ENCODE data around the gene ARF1. TPM values are rescaled to one million over a fixed set of nuclear protein-coding genes. Genes with fewer than 3 reads are reported as not detected.

The ARF1 gene
- polyA plus RNA-seq, 1 experiment: 933 TPM

GRCh38 chr1:228141226-228142044, 58.9 kb downstream of the ARF1 start:
- ChIA-PET CTCF (interaction anchor here (1.0 kb wide), 1 partner anchor 24 kb away, joined by 3 read pairs; no protein-coding TSS in a partner anchor), POLR2A (interaction anchor here (0.7 kb wide), 1 partner anchor 25 kb away, joined by 3 read pairs; no protein-coding TSS in a partner anchor)
- Histone ChIP-seq H3K27me3 (ENCODE audit: control insufficient read depth, insufficient read depth, low read length) (peaks cover 3% of the 10 kb centered on the region), H3K36me3 (ENCODE audit: control insufficient read depth, insufficient read depth, low read length) (peaks cover 14% of the 10 kb centered on the region), H3K4me3 (ENCODE audit: low read depth, low read length) (peak overlapping the region; percentile 98)
- DNase-seq (ENCODE audit: low read depth): no peak
- TF ChIP-seq, protein P1, sequence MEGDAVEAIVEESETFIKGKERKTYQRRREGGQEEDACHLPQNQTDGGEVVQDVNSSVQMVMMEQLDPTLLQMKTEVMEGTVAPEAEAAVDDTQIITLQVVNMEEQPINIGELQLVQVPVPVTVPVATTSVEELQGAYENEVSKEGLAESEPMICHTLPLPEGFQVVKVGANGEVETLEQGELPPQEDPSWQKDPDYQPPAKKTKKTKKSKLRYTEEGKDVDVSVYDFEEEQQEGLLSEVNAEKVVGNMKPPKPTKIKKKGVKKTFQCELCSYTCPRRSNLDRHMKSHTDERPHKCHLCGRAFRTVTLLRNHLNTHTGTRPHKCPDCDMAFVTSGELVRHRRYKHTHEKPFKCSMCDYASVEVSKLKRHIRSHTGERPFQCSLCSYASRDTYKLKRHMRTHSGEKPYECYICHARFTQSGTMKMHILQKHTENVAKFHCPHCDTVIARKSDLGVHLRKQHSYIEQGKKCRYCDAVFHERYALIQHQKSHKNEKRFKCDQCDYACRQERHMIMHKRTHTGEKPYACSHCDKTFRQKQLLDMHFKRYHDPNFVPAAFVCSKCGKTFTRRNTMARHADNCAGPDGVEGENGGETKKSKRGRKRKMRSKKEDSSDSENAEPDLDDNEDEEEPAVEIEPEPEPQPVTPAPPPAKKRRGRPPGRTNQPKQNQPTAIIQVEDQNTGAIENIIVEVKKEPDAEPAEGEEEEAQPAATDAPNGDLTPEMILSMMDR (IDR thresholded peaks at IDR 0.05; ENCODE audit: insufficient read depth, low read depth, low read length): no peak

DNA sequence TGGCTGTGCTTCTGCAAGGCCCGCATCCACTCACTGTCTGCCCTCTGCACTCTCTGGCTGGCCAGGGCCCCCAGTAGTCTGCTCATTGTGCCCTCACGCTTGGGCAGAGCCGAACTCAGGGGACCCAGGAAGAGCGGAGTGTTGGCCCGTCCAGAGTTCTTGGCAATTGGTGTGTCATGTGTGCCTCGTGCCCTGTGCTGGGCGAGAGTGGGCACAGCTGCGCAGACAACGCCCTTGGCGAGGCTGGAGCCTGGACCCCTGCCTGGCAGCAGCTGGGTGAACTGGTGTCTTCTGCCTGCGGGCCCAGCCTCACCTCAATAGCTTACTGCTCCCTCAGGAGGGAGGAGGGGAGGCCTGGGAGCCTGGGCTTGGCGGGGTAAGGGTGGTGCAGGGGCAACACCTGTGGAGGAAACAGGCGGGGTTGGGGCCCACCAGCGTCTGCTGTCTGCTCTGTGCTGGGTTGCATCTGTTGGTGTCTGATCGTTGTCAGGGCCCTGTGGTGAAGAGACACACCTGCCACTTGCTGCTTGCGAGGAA, 59.7 kb downstream of the ARF1 start:
- no peak for DNase-seq (ENCODE audit: low read depth)
- no peaks in the 10 kb centered on the region for H3K27me3 ChIP-seq (ENCODE audit: control insufficient read depth, insufficient read depth, low read length)
- H3K36me3 ChIP-seq (ENCODE audit: control insufficient read depth, insufficient read depth, low read length): peaks cover 18% of the 10 kb centered on the region
- peak overlapping the region; percentile 9 for H3K4me3 ChIP-seq (ENCODE audit: low read depth, low read length)
- TF ChIP-seq, protein P1 (IDR thresholded peaks at IDR 0.05; ENCODE audit: insufficient read depth, low read depth, low read length): no peak
- CTCF ChIA-PET: interaction anchor here (1.0 to 2.3 kb wide), 3 partner anchors 11 to 24 kb away, joined by 3 to 10 read pairs (median 8); partner anchors contain the start of gene IBA57
- POLR2A ChIA-PET: interaction anchor here (0.6 to 0.7 kb wide), 2 partner anchors 18 to 24 kb away, joined by 3 read pairs; no protein-coding TSS in a partner anchor

DNA sequence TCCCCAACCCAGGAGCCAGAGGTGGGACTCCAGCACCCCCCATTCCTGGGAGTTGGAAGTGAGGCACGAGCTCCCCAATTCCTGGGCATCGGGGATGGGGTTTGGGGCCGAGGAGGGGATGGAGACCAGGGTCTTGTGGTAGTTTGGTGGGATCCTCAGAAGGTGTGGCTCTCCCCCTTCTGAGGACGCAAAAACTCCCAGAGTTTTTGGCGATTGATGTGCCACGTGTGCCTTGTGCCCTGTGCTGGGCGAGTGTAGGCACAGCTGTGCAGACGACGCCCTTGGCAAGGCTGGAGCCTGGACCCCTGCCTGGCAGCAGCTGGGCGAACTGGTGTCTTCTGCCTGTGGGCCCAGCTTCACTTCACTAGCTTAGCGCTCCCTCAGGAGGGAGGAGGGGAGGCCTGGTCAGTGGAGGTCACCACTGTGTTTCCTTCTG, 60.2 kb downstream of the ARF1 start:
- Histone ChIP-seq H3K36me3 (ENCODE audit: control insufficient read depth, insufficient read depth, low read length) (peaks cover 21% of the 10 kb centered on the region), H3K27me3 (ENCODE audit: control insufficient read depth, insufficient read depth, low read length) (no peaks in the 10 kb centered on the region), H3K4me3 (ENCODE audit: low read depth, low read length) (no peak overlapping the region)
- POLR2A ChIA-PET: interaction anchor here (0.5 to 0.6 kb wide), 2 partner anchors 17 to 23 kb away, joined by 3 to 14 read pairs; partner anchors contain the start of gene IBA57
- CTCF ChIA-PET: interaction anchor here (1.1 to 2.3 kb wide), 2 partner anchors 12 to 23 kb away, joined by 8 to 10 read pairs; partner anchors contain the start of gene IBA57
- TF ChIP-seq, protein P1 (IDR thresholded peaks at IDR 0.05; ENCODE audit: insufficient read depth, low read depth, low read length): no peak
- DNase-seq (ENCODE audit: low read depth): no peak

DNA sequence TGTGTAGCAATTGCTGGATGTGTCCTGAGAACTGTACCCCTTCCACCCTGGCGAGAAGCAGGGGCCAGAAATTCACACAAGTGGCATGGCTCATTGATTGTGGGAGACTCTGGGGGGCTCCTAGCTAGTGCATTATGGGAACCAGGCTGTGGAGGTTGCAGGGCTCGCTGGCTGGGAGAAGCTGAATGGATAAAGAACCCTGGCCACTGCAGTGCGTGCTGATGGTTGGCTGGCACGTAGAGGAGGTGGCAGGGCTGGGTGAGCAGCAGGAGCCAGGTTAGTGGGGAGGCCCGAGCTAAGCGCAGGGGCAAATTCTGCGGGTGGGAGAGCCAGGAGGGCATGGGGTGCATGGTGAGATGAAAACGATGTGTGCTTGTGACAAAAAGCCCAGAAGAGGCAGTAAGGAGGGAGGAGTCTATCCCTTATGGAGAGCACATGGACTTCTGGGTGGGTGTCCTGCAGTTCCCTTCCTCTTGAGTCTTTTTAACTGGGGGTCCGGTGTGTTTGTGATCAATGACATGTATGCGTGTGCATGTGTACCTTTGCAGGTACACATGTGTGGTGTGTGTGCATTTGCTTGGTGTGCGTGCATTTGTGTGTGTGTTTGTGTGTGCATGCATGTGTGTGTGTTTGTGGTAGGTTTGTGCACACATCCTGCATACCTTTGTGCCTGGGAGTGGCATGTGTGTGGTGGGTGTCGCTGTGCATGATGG, 61.1 kb downstream of the ARF1 start:
- TF ChIP-seq, protein P1 (IDR thresholded peaks at IDR 0.05; ENCODE audit: insufficient read depth, low read depth, low read length): no peak
- ChIA-PET POLR2A (no interaction called here), CTCF (interaction anchor here (1.1 to 2.3 kb wide), 2 partner anchors 13 to 22 kb away, joined by 8 to 10 read pairs; partner anchors contain the start of gene IBA57)
- no peaks in the 10 kb centered on the region for H3K27me3 ChIP-seq (ENCODE audit: control insufficient read depth, insufficient read depth, low read length)
- peaks cover 27% of the 10 kb centered on the region for H3K36me3 ChIP-seq (ENCODE audit: control insufficient read depth, insufficient read depth, low read length)
- DNase-seq (ENCODE audit: low read depth): no peak
- no peak overlapping the region for H3K4me3 ChIP-seq (ENCODE audit: low read depth, low read length)
